GM12875 (cell line): Measurements from ENCODE around the gene IGSF10.
"Not testable (repeated sequence)": the region's sequence is repeated elsewhere in the genome, so short reads cannot be mapped to it uniquely, and the experiment has no call there.

Source experiments
- H3K4me3 ChIP-seq: one replicate; pipeline ENCODE4 v1.5.1; 2011; ENCODE audit warnings: low read depth, low read length, control low read depth
- TF ChIP-seq, protein P1 (sequence below): IDR thresholded peaks from 2 replicates; pipeline ENCODE4 v1.5.1; 2011; ENCODE audit warnings: low read depth, mild to moderate bottlenecking, control low read depth, inconsistent platforms, low read length, moderate library complexity, borderline replicate concordance; ENCODE audit not compliant: insufficient read depth

The IGSF10 gene

DNA sequence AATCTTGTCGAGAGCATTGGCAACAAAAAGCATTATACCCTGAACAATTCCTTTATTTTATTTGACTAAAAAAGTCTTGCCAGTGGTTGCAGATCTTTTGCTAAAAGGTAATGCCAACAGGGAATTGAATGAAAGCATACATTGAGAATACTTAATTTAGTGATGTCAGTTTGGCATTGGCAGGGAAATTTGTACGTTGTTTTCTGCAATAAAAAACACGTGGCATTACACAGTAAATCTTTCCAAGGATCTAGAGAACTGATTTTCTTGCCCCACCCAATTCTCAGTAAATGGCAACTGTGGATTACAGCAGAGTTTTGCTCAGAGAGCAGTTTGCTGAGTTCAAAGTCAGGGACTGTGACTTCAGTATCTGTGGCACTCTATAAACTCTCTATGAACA lies 38.3 kb upstream of the IGSF10 start:
- TF ChIP-seq, protein P1, sequence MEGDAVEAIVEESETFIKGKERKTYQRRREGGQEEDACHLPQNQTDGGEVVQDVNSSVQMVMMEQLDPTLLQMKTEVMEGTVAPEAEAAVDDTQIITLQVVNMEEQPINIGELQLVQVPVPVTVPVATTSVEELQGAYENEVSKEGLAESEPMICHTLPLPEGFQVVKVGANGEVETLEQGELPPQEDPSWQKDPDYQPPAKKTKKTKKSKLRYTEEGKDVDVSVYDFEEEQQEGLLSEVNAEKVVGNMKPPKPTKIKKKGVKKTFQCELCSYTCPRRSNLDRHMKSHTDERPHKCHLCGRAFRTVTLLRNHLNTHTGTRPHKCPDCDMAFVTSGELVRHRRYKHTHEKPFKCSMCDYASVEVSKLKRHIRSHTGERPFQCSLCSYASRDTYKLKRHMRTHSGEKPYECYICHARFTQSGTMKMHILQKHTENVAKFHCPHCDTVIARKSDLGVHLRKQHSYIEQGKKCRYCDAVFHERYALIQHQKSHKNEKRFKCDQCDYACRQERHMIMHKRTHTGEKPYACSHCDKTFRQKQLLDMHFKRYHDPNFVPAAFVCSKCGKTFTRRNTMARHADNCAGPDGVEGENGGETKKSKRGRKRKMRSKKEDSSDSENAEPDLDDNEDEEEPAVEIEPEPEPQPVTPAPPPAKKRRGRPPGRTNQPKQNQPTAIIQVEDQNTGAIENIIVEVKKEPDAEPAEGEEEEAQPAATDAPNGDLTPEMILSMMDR = no peak
- no peak overlapping the region for H3K4me3 ChIP-seq

DNA sequence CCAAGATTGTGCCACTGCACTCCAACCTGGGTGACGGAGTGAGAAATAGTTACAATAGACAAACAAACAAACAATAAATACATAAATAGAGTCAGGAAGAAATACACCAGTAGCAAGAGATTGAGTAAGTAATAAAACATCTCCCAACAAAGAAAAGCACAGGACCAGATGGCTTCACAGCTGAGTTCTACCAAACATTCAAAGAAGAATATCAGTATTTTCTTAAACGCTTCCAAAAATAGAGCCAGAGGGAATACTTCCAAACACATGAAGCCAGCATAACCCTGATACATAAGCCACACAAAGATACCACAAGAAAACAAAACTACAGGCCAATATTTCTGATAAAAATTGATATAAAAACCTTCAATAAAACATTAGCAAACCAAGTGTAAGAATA lies 30.7 kb upstream of the IGSF10 start:
- no peak overlapping the region for H3K4me3 ChIP-seq
- TF ChIP-seq, protein P1 = no peak

DNA sequence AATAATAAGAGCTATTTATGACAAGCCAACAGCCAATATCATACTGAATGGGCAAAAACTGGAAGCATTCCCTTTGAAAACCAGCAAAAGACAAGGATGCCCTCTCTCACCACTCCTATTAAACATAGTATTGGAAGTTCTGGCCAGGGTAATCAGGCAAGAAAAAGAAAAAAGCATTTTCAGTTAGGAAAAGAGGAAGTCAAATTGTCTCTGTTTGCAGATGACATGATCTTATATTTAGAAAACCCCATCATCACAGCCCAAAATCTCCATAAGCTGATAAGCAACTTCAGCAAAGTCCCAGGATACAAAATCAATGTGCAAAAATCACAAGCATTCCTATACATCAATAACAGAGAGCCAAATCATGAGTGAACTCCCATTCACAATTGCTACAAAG lies 27.0 kb upstream of the IGSF10 start:
- not testable (repeated sequence) for H3K4me3 ChIP-seq

DNA sequence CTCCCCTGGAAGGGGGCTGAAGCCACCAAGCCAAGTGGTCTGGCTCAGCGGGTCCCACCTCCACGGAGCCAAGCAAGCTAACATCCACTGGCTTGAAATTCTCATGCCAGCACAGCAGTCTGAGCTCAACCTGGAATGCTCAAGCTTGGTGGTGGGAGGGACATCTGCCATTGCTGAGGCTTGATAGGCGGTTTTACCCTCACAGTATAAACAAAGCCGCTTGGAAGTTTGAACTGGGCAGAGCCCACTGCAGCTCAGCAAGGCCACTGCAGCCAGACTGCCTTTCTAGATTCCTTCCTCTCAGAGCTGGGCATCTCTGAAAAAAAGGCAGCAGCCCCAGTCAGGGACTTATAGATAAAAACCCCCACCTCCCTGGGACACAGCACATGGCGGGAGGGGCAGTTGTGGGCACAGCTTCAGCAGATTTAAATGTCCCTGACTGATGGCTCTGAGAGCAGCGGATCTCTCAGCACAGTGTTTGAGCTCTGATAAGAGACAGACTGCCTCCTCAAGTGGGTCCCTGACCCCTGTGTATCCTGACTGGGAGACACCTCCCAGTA lies 23.2 kb upstream of the IGSF10 start:
- TF ChIP-seq, protein P1 = no peak
- H3K4me3 ChIP-seq = no peak overlapping the region

DNA sequence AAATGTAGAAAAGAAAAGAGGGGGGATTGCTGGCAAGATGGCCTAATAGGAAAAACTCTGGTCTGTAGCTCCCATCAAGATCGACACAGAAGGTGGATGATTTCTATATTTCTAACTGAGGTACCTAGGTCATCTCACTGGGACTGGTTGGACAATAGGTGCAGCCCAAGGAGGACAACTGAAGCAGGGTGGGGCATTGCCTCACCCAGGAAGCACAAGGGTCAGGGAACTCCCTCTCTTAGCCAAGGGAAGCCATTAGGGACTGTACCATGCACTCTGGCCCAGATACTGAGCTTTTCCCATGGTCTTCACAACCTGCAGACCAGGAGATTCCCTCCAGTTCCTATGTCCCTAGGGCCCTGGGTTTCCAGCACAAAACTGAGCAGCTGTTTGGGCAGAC lies 22.6 kb upstream of the IGSF10 start:
- TF ChIP-seq, protein P1 = no peak
- H3K4me3 ChIP-seq = no peak overlapping the region

DNA sequence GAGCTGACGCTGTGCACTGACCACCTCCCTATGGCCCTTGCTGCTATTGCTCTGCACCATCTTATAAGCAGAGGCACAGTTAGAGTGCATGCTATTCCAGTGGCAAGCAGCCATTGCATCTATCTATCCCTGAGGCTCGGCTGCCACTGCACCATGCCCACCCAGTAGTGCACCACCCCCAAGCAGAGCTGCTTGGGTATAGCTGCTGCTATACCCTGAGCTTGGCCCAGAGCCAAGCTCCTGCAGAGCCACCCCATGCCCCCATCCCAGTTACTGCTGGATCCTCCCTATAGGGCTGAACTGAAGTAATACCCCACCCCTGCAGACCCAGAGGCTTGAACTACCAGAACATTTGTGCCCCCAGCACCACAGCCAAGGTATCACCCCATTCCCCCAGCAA lies 19.6 kb upstream of the IGSF10 start:
- TF ChIP-seq, protein P1 = no peak
- no peak overlapping the region for H3K4me3 ChIP-seq

DNA sequence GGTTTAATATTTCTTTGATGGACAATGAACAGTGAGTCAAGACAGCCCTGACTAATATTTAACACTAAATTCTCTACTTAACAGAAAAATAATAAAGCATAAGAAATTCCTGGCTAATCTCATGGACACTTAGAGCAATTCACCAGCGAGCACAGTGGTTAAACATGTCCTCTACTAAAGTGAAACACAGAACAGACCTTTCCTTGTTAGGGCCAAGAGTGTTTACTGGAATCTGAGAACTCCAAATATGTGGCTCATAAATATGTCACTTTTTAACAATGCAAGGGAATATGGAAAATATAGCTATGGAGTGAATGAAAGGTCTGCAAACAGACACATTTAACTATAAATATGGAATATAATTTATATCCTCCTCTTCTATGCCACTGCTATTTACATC lies 18.6 kb upstream of the IGSF10 start:
- H3K4me3 ChIP-seq = no peak overlapping the region
- TF ChIP-seq, protein P1 = no peak

DNA sequence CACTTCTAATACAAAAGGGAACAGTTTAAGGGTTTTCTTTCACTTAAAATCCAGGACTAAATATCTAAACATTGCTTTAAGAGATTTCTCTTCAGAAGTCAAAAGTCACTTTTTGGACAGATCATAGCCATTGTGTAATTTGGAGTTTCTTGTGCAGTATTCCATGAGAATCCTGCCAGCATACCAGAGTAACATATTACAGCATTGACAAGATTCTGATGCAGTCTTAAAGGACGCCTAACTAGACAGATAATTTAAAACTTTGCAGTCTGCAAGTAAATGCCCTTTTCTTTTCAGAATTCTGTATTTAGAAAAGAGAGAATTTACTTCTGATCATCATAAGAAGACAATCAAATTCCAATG lies 17.5 kb upstream of the IGSF10 start:
- H3K4me3 ChIP-seq = no peak overlapping the region
- TF ChIP-seq, protein P1 = no peak
